Sigmoid colon (tissue), 4 donors: ENCODE results near the gene TBCD.

ENCODE experiments used
- CTCF ChIP-seq, 4 experiments: fragments of 450-650 bp in 3 of 4; fragments of 200-600 bp in 1 of 4; IDR thresholded peaks; one replicate each; pipeline ENCODE4 v1.5.1; 2016 to 2019; ENCODE audit warnings: antibody characterized with exemption in 4 of 4, mild to moderate bottlenecking in 3 of 4, moderate library complexity in 2 of 4
- EP300 ChIP-seq, 4 donors: sonication (generic); formaldehyde crosslinking; IDR thresholded peaks; one replicate each; pipeline ENCODE4 v1.6.1; 2017; ENCODE audit warnings: antibody characterized with exemption in 4 of 4
- POLR2A ChIP-seq, 2 donors: fragments of 450-650 bp; IDR thresholded peaks; one replicate each; pipeline ENCODE4 v1.6.1; 2016; ENCODE audit warnings: antibody characterized with exemption in 2 of 2, mild to moderate bottlenecking in 2 of 2, moderate library complexity in 2 of 2
- POLR2AphosphoS5 ChIP-seq, 4 donors: sonication (generic); formaldehyde crosslinking; IDR thresholded peaks; one replicate each; pipeline ENCODE4 v1.6.1; 2017; ENCODE audit warnings: antibody characterized with exemption in 4 of 4

DNA sequence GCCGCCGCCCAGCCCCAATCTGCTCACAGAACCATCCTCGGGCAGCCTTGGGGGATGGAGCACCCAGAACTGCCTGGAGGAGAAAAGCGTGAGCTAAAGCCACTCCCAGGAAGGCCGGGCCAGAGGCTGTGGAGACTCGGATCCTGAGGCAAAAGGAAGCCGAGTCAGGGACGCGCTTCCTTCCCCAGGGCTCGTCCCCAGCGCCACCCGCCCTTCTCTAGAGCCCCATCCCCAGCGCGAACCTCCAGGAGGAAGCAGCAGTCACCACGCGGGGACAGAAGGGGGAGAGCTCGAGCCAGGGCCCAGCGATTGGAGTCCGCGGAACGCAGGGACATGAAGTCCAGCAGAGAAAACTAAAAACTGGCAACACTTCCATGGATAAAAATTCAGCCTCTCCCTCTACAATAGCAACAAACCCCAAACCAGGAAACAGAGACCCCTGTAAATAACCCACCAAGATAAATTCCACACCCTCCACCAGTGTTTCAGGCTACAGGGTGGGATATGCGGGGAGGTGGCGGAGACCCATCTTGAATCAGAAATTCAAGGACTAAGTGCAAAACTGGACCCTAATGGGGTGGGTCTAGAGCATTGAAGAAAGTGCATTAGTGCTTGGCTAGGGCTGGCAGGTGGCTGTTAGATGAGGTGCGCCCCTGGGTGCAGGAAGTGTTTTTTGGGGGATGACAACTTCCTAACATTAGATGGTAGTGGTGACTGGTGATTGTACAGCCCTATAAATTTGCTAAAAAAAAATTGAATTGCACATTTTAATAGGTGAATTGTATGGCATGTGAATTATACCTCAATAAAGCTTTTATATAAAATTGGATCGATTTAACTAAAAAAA lies 211.5 kb downstream of the TBCD start:
- TF ChIP-seq CTCF (IDR thresholded peaks at IDR 0.05) (peak; percentile 40 to 73 (median 70)), POLR2A (IDR thresholded peaks at IDR 0.05) (no peak), POLR2AphosphoS5 (IDR thresholded peaks at IDR 0.05) (no peak), EP300 (IDR thresholded peaks at IDR 0.05) (no peak)
